Coronary artery (tissue), 2 donors: ENCODE data around the gene GBX1.

Experiments
- DNase-seq: peaks from one replicate; pipeline ENCODE4 v3.0.0-alpha.2; 2017; ENCODE audit warnings: low spot score
- H3K27ac ChIP-seq, 2 donors: fragments of 200-600 bp; sonication (generic); one replicate each; pipeline ENCODE4 v1.5.1; 2016 to 2019
- H3K4me3 ChIP-seq: fragments of 200-600 bp; sonication (generic); 2 replicates; pipeline ENCODE4 v1.5.1; 2016; ENCODE audit warnings: mild to moderate bottlenecking, moderate library complexity
- CTCF ChIP-seq: fragments of 200-600 bp; sonication (generic); IDR thresholded peaks from one replicate; pipeline ENCODE4 v1.5.1; 2019; ENCODE audit warnings: antibody characterized with exemption

GBX1 gene

DNA sequence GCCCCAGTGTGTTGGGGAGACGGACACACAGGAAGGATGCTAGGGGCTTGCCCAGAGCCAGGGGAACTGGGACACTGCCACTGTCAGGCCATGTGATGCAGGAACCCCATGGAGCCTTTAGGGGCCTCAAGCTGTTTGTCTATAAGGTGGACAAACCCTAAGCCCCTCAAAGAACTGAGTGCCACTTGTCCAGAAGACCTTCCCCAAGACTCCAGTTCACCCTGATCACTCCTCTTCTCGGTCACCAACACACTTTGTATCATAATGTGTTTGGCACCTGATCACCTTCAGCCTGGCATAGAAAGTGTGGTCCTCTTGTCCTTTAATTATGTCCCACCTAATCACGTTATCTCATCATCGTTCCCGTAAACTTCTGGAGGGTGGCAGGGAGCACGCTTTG is 42.1 kb upstream of the GBX1 start:
- Histone ChIP-seq H3K4me3 (no peak overlapping the region), H3K27ac (no peak overlapping the region)
- DNase-seq: no peak
- TF ChIP-seq CTCF: no peak

DNA sequence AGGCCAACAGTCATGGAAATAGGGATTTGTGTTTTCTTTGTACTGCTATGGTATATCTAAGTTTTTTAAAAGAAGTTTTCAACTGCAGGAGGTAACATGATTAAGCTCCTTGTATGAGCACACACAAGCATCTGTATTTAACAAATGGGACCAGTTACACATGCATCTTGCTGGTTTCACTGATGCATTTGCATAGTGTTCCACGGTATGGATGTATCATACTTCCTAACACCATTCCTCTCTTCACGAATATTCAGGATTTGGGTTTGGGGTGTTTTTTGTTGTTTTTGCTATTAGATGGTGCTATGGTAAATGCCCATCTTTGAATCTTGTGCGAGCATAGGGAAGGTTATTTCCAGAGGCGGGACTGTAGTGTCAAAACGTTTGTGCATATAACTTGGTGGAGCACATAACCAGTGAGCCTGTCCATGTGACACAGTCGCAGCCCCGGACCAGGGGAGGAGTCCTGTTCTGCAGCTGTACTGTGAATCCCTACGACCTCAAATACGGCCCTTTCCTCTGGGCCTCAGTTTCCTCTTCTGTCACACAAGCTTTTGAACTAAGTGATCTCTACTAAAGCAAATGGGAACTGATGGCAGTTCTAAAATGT is 40.9 kb upstream of the GBX1 start:
- no peak for TF ChIP-seq CTCF
- no peak overlapping the region for H3K27ac ChIP-seq
- H3K4me3 ChIP-seq: no peak overlapping the region
- DNase-seq: no peak

DNA sequence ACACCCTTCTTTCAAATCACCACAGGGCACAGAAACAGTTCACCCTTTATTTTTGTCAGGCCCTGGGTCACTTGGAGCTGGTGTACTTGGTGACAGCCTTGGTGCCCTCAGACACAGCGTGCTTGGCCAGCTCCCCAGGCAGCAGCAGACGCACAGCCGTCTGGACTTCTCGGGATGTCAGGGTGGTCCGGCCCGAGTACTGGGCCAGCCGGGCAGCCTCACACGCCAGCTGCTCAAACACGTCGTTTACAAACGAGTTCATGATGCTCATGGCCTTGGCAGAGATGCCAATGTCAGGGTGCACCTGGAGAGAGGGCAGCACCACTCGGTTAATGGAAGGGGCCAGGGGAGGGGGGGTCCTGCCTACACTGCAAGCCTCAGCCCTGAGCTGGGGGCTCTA is 40.3 kb upstream of the GBX1 start:
- no peak for DNase-seq
- Histone ChIP-seq H3K4me3 (no peak overlapping the region), H3K27ac (no peak overlapping the region)
- TF ChIP-seq CTCF: no peak

GRCh38 chr7:151207315-151207714 is 39.8 kb upstream of the GBX1 start:
- TF ChIP-seq CTCF: no peak
- no peak for DNase-seq
- Histone ChIP-seq H3K4me3 (no peak overlapping the region), H3K27ac (no peak overlapping the region)

DNA sequence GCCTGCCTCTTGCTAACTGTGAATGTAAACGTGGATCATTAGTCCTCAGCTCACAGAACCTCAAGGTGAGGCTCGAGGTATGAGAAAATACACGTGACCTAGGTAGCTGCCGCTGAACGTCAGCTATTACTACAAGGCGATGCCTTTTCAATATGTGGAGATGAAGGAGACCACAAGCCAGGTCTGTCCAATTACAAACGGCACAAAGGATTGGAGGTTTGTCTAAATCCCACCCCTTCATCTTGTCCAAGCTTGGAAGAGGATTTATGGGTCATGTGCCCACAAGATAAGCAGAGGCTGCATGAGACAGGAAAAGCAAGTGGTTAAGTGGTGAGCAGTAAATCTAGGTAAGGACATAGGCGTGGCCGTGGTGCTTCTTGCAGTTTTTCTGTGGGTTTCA is 39.4 kb upstream of the GBX1 start:
- TF ChIP-seq CTCF: no peak
- H3K4me3 ChIP-seq: no peak overlapping the region
- H3K27ac ChIP-seq: no peak overlapping the region
- no peak for DNase-seq

GRCh38 chr7:151205730-151206129 is 38.2 kb upstream of the GBX1 start:
- no peak for TF ChIP-seq CTCF
- no peak for DNase-seq
- no peak overlapping the region for H3K4me3 ChIP-seq
- no peak overlapping the region for H3K27ac ChIP-seq

DNA sequence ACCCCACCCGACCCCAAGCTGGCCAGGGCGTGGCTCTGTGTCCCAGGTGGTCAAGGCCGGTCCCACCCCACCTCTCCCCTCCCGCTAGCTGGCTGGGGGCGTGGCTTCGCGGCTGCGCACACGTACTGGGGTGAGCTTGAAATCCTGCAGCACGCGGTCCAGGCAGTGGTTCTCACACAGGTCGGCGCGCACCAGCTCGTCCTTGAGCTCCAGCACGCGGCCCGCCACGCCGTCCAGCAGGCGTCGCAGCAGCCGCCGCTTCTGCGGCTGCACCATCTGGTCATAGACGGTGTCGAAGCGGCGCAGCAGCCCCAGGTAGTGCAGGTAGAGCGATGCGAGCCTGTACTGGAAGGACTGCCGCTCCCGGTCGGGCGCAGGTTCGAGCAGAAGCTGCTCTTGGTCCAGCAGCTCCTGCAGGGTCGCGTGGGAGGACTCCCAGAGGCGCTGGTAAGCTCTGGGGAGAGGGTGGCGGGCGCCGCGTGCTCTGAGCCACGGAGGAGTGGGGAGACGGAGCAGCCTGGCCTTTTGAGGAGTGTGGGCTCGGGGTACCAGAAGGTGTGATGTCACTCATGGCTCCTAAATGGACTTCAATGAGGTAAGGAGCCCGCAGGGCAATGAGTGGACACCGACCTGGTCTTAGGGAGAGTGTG is 37.0 kb upstream of the GBX1 start:
- DNase-seq: no peak
- H3K4me3 ChIP-seq: no peak overlapping the region
- TF ChIP-seq CTCF: no peak
- H3K27ac ChIP-seq: no peak overlapping the region
